Breast epithelium (tissue), 3 donors: ENCODE data around the gene SIRT3.

Experiments used
- POLR2A ChIP-seq: fragments of 450-650 bp; IDR thresholded peaks from one replicate; pipeline ENCODE4 v1.6.1; 2016; ENCODE audit warnings: antibody characterized with exemption, mild to moderate bottlenecking, moderate library complexity
- POLR2AphosphoS5 ChIP-seq, 3 donors: sonication (generic); formaldehyde crosslinking; IDR thresholded peaks; one replicate each; pipeline ENCODE4 v1.6.1; 2017; ENCODE audit warnings: antibody characterized with exemption in 3 of 3
- TF ChIP-seq, protein P1 (sequence below), 3 donors: fragments of 450-650 bp; IDR thresholded peaks; one replicate each; pipeline ENCODE4 v1.5.1; 2016 to 2017; ENCODE audit warnings: antibody characterized with exemption in 3 of 3, mild to moderate bottlenecking in 3 of 3, moderate library complexity in 3 of 3

DNA sequence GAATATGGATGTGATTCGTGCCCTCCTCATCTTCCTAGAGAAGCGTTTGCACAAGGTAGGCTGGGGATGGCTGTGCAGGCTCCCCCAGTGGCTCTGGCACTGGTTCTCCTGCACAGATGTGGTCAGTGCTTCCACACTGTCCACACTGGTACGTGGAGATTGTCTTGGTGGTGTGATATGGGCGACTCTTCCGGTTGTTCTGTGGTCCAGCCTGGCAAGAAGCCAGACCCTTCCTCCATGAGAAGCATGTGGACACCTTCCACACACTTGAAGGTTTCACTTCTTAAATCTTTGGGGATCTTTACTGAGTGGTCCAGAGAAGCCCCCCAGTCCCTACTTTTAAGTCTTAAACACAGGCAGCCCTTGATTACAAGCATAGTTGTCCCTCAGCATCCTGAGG is 24.8 kb downstream of the SIRT3 start:
- TF ChIP-seq, protein P1, sequence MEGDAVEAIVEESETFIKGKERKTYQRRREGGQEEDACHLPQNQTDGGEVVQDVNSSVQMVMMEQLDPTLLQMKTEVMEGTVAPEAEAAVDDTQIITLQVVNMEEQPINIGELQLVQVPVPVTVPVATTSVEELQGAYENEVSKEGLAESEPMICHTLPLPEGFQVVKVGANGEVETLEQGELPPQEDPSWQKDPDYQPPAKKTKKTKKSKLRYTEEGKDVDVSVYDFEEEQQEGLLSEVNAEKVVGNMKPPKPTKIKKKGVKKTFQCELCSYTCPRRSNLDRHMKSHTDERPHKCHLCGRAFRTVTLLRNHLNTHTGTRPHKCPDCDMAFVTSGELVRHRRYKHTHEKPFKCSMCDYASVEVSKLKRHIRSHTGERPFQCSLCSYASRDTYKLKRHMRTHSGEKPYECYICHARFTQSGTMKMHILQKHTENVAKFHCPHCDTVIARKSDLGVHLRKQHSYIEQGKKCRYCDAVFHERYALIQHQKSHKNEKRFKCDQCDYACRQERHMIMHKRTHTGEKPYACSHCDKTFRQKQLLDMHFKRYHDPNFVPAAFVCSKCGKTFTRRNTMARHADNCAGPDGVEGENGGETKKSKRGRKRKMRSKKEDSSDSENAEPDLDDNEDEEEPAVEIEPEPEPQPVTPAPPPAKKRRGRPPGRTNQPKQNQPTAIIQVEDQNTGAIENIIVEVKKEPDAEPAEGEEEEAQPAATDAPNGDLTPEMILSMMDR (IDR thresholded peaks at IDR 0.05) = no peak
- TF ChIP-seq POLR2A (no peak), POLR2AphosphoS5 (IDR thresholded peaks at IDR 0.05) (no peak)
